AG04449 (cell line): ENCODE measurements around the gene TMEM266.

ENCODE experiments used
- CTCF ChIA-PET: fragments of 350-600 bp; formaldehyde crosslinking; extraction: SDS; loops from one replicate; lab custom pipeline; 2021; ENCODE audit warnings: antibody characterized with exemption; lab: Yijun Ruan, JAX
- POLR2A ChIA-PET: fragments of 400-600, 350-600 bp; formaldehyde crosslinking; extraction: SDS; loops from one replicate; lab custom pipeline; 2020; ENCODE audit warnings: antibody characterized with exemption, inconsistent platforms; lab: Yijun Ruan, JAX
- DNase-seq: peaks from one replicate; pipeline ENCODE4 v3.0.0-alpha.2; 2010; ENCODE audit warnings: low read depth, low spot score
- H3K4me3 ChIP-seq: 2 replicates; pipeline ENCODE4 v1.5.1; 2011; ENCODE audit warnings: low read depth, mild to moderate bottlenecking, control low read depth, low read length
- CTCF ChIP-seq: IDR thresholded peaks from one replicate; pipeline ENCODE4 v1.5.1; 2011; ENCODE audit warnings: mild to moderate bottlenecking, moderate library complexity, low read length, control low read depth, inconsistent platforms; ENCODE audit not compliant: insufficient read depth; ENCODE audit errors: missing control alignments

Gene TMEM266

GRCh38 chr15:76109046-76109445, 49.3 kb downstream of the TMEM266 start:
- no peak overlapping the region for H3K4me3 ChIP-seq
- TF ChIP-seq CTCF, result no peak
- ChIA-PET POLR2A (no interaction called here), CTCF (no interaction called here)
- DNase-seq, result no peak

GRCh38 chr15:76114561-76114960, 54.8 kb downstream of the TMEM266 start:
- POLR2A ChIA-PET, result no interaction called here
- H3K4me3 ChIP-seq, result no peak overlapping the region
- TF ChIP-seq CTCF, result no peak
- CTCF ChIA-PET, result interaction anchor here (3.2 kb wide), 1 partner anchor 25 kb away, joined by 14 read pairs; no protein-coding TSS in a partner anchor
- no peak for DNase-seq

- no peak for TF ChIP-seq CTCF
- POLR2A ChIA-PET, result no interaction called here
These were observed 56.5 kb downstream of the TMEM266 start for GRCh38 chr15:76116138-76116885.

GRCh38 chr15:76117181-76117580, 57.4 kb downstream of the TMEM266 start:
- CTCF ChIA-PET, result interaction anchor here (1.7 kb wide), 1 partner anchor 22 kb away, joined by 8 read pairs; no protein-coding TSS in a partner anchor
- no peak for DNase-seq
- TF ChIP-seq CTCF, result no peak
- POLR2A ChIA-PET, result no interaction called here
- no peak overlapping the region for H3K4me3 ChIP-seq

More at GRCh38 chr15:76116138-76116885, 56.5 kb downstream of the TMEM266 start:
- no peak for DNase-seq
- no peak overlapping the region for H3K4me3 ChIP-seq
- CTCF ChIA-PET, result interaction anchor here (3.2 kb wide), 1 partner anchor 23 kb away, joined by 14 read pairs; no protein-coding TSS in a partner anchor

- ChIA-PET CTCF (interaction anchor here (1.0 to 1.7 kb wide), 3 partner anchors 21 to 32 kb away, joined by 3 to 8 read pairs (median 3); no protein-coding TSS in a partner anchor), POLR2A (no interaction called here)
- H3K4me3 ChIP-seq, result no peak overlapping the region
- DNase-seq, result no peak
- TF ChIP-seq CTCF, result no peak
These were observed 59.0 kb downstream of the TMEM266 start for GRCh38 chr15:76118767-76119166.

- POLR2A ChIA-PET, result no interaction called here
- no peak overlapping the region for H3K4me3 ChIP-seq
- CTCF ChIA-PET, result interaction anchor here (1.2 to 7.5 kb wide), 2 partner anchors 15 to 25 kb away, joined by 4 to 62 read pairs; no protein-coding TSS in a partner anchor
- no peak for TF ChIP-seq CTCF
- DNase-seq, result no peak
These were observed 63.2 kb downstream of the TMEM266 start for GRCh38 chr15:76123031-76123430.
